D721Med (cell line): ENCODE results near the gene SDC3.

Experiments
- DNase-seq: peaks from one replicate; pipeline ENCODE4 v3.0.0; 2011; ENCODE audit warnings: low spot score; ENCODE audit not compliant: insufficient read length
- FAIRE-seq: peaks from 2 replicates; lab custom pipeline; 2011; peaks lifted over from hg19 to GRCh38; lab: Jason Lieb, UNC
- CTCF ChIP-seq: IDR thresholded peaks from 2 replicates; pipeline ENCODE4 v1.5.1; 2012; ENCODE audit warnings: mild to moderate bottlenecking, control low read depth; ENCODE audit not compliant: insufficient read depth; ENCODE audit errors: missing control alignments

Gene SDC3

GRCh38 chr1:30881319-30882181, 27.0 kb downstream of the SDC3 start:
- FAIRE-seq (no peak), DNase-seq (no peak)
- no peak for TF ChIP-seq CTCF

GRCh38 chr1:30880678-30881318, 27.8 kb downstream of the SDC3 start:
- no peak for DNase-seq
- FAIRE-seq, result no peak
- no peak for TF ChIP-seq CTCF

GRCh38 chr1:30879940-30880677, 28.4 kb downstream of the SDC3 start:
- no peak for DNase-seq
- no peak for FAIRE-seq

GRCh38 chr1:30879126-30879786, 29.3 kb downstream of the SDC3 start:
- DNase-seq (no peak), FAIRE-seq (no peak)
- TF ChIP-seq CTCF, result no peak

More at GRCh38 chr1:30879940-30880677, 28.4 kb downstream of the SDC3 start:
- no peak for TF ChIP-seq CTCF

GRCh38 chr1:30878559-30878958, 30.0 kb downstream of the SDC3 start:
- no peak for TF ChIP-seq CTCF
- DNase-seq, result no peak
- no peak for FAIRE-seq

GRCh38 chr1:30878016-30878415, 30.5 kb downstream of the SDC3 start:
- no peak for FAIRE-seq
- DNase-seq, result no peak
- TF ChIP-seq CTCF, result no peak
